MG63 (cell line): Measurements from ENCODE around the gene RNF214. TPM values are rescaled to one million over a fixed set of nuclear protein-coding genes. Genes with fewer than 3 reads are reported as not detected.
"Not testable (repeated sequence)": the region's sequence is repeated elsewhere in the genome, so short reads cannot be mapped to it uniquely, and the experiment has no call there.

Source experiments
- DNase-seq: peaks from one replicate; pipeline ENCODE4 v3.0.0-alpha.2; 2020
- H3K27me3 ChIP-seq: fragments of 250-450 bp; sonication (Bioruptor Pico); 2 replicates; pipeline ENCODE4 v1.5.1; 2020; ENCODE audit warnings: mild to moderate bottlenecking, moderate library complexity
- H3K36me3 ChIP-seq: fragments of 250-450 bp; sonication (Bioruptor Pico); 2 replicates; pipeline ENCODE4 v1.5.1; 2020; ENCODE audit warnings: mild to moderate bottlenecking, moderate library complexity
- H3K4me3 ChIP-seq: fragments of 250-450 bp; sonication (Bioruptor Pico); 2 replicates; pipeline ENCODE4 v1.5.1; 2020; ENCODE audit warnings: mild to moderate bottlenecking, moderate library complexity
- H3K9me3 ChIP-seq: fragments of 250-450 bp; sonication (Bioruptor Pico); 2 replicates; pipeline ENCODE4 v1.5.1; 2020; ENCODE audit warnings: mild to moderate bottlenecking, moderate library complexity
- total RNA-seq: library from RNA; depleted of rRNA; stranded (reverse); fragments of >200 nt; shearing (Covaris generic); gene quantifications from 2 replicates; pipeline ENCODE4 v1.2.3, GENCODE V29; 2014; ENCODE audit warnings: low replicate concordance

The RNF214 gene
- total RNA-seq, 1 experiment from 2014 or later = 2.4 TPM

GRCh38 chr11:117248341-117248740 is 15.9 kb downstream of the RNF214 start:
- Histone ChIP-seq H3K4me3 (no peak overlapping the region), H3K36me3 (peaks cover 46% of the 10 kb centered on the region), H3K27me3 (no peaks in the 10 kb centered on the region), H3K9me3 (no peaks in the 10 kb centered on the region)
- DNase-seq = no peak

- Histone ChIP-seq H3K27me3 (no peaks in the 10 kb centered on the region), H3K9me3 (no peaks in the 10 kb centered on the region), H3K4me3 (no peak overlapping the region), H3K36me3 (peaks cover 38% of the 10 kb centered on the region)
- DNase-seq = no peak
Measured at GRCh38 chr11:117249571-117249970, 17.1 kb downstream of the RNF214 start.

- no peak overlapping the region for H3K4me3 ChIP-seq
- no peaks in the 10 kb centered on the region for H3K27me3 ChIP-seq
- DNase-seq = no peak
- no peaks in the 10 kb centered on the region for H3K9me3 ChIP-seq
- peaks cover 31% of the 10 kb centered on the region for H3K36me3 ChIP-seq
Measured at GRCh38 chr11:117251506-117251905, 19.0 kb downstream of the RNF214 start.

- peaks cover 12% of the 10 kb centered on the region for H3K36me3 ChIP-seq
- H3K9me3 ChIP-seq = no peaks in the 10 kb centered on the region
- H3K27me3 ChIP-seq = no peaks in the 10 kb centered on the region
- DNase-seq = no peak
- H3K4me3 ChIP-seq = no peak overlapping the region
Measured at GRCh38 chr11:117255966-117256365, 23.5 kb downstream of the RNF214 start.

- no peak for DNase-seq
- Histone ChIP-seq H3K27me3 (no peaks in the 10 kb centered on the region), H3K36me3 (peaks cover 18% of the 10 kb centered on the region), H3K4me3 (no peak overlapping the region), H3K9me3 (no peaks in the 10 kb centered on the region)
Measured at GRCh38 chr11:117256573-117256972, 24.1 kb downstream of the RNF214 start.

GRCh38 chr11:117258576-117258975 is 26.1 kb downstream of the RNF214 start:
- peaks cover 25% of the 10 kb centered on the region for H3K36me3 ChIP-seq
- H3K9me3 ChIP-seq = no peaks in the 10 kb centered on the region
- no peak for DNase-seq
- no peaks in the 10 kb centered on the region for H3K27me3 ChIP-seq
- H3K4me3 ChIP-seq = no peak overlapping the region

GRCh38 chr11:117259417-117259816 is 26.9 kb downstream of the RNF214 start:
- no peak overlapping the region for H3K4me3 ChIP-seq
- no peak for DNase-seq

GRCh38 chr11:117264624-117265323 is 32.3 kb downstream of the RNF214 start:
- peaks cover 29% of the 10 kb centered on the region for H3K36me3 ChIP-seq
- H3K4me3 ChIP-seq, H3K9me3 ChIP-seq, H3K27me3 ChIP-seq, DNase-seq: not testable (repeated sequence)

More at GRCh38 chr11:117259417-117259816, 26.9 kb downstream of the RNF214 start:
- no peaks in the 10 kb centered on the region for H3K9me3 ChIP-seq
- no peaks in the 10 kb centered on the region for H3K27me3 ChIP-seq
- peaks cover 28% of the 10 kb centered on the region for H3K36me3 ChIP-seq

GRCh38 chr11:117265745-117266144 is 33.3 kb downstream of the RNF214 start:
- Histone ChIP-seq H3K36me3 (peaks cover 29% of the 10 kb centered on the region), H3K27me3 (no peaks in the 10 kb centered on the region), H3K4me3 (no peak overlapping the region), H3K9me3 (no peaks in the 10 kb centered on the region; the same call in 1 of the 2 replicates)
- DNase-seq = no peak

GRCh38 chr11:117269856-117270255 is 37.4 kb downstream of the RNF214 start:
- DNase-seq = no peak
- Histone ChIP-seq H3K9me3 (peaks cover 6% of the 10 kb centered on the region), H3K36me3 (peaks cover 17% of the 10 kb centered on the region), H3K27me3 (no peaks in the 10 kb centered on the region), H3K4me3 (no peak overlapping the region)

GRCh38 chr11:117271208-117271607 is 38.7 kb downstream of the RNF214 start:
- H3K9me3 ChIP-seq = peaks cover 6% of the 10 kb centered on the region
- DNase-seq = no peak
- no peaks in the 10 kb centered on the region for H3K27me3 ChIP-seq
- no peak overlapping the region for H3K4me3 ChIP-seq
- H3K36me3 ChIP-seq = peaks cover 15% of the 10 kb centered on the region

- H3K9me3 ChIP-seq, H3K27me3 ChIP-seq, DNase-seq, H3K4me3 ChIP-seq: not testable (repeated sequence)
- H3K36me3 ChIP-seq = peaks cover 15% of the 10 kb centered on the region
Measured at GRCh38 chr11:117272175-117272574, 39.7 kb downstream of the RNF214 start.

- Histone ChIP-seq H3K36me3 (peaks cover 15% of the 10 kb centered on the region), H3K9me3 (peaks cover 6% of the 10 kb centered on the region), H3K4me3 (no peak overlapping the region), H3K27me3 (no peaks in the 10 kb centered on the region)
- DNase-seq = no peak
Measured at GRCh38 chr11:117273550-117274289, 41.2 kb downstream of the RNF214 start.

GRCh38 chr11:117278347-117278746 is 45.9 kb downstream of the RNF214 start:
- no peak overlapping the region for H3K4me3 ChIP-seq

GRCh38 chr11:117279711-117280376 is 47.4 kb downstream of the RNF214 start:
- H3K36me3 ChIP-seq = peaks cover 30% of the 10 kb centered on the region
- no peak overlapping the region for H3K4me3 ChIP-seq
- DNase-seq = no peak
- H3K9me3 ChIP-seq = no peaks in the 10 kb centered on the region
- H3K27me3 ChIP-seq = no peaks in the 10 kb centered on the region

More at GRCh38 chr11:117278347-117278746, 45.9 kb downstream of the RNF214 start:
- Histone ChIP-seq H3K36me3 (peaks cover 33% of the 10 kb centered on the region), H3K9me3 (peaks cover 3% of the 10 kb centered on the region), H3K27me3 (no peaks in the 10 kb centered on the region)
- DNase-seq = no peak

- no peak overlapping the region for H3K4me3 ChIP-seq
Measured at GRCh38 chr11:117281159-117281558, 48.7 kb downstream of the RNF214 start.

GRCh38 chr11:117281869-117282268 is 49.4 kb downstream of the RNF214 start:
- Histone ChIP-seq H3K36me3 (peaks cover 36% of the 10 kb centered on the region), H3K4me3 (no peak overlapping the region), H3K9me3 (no peaks in the 10 kb centered on the region), H3K27me3 (no peaks in the 10 kb centered on the region)
- no peak for DNase-seq

More at GRCh38 chr11:117281159-117281558, 48.7 kb downstream of the RNF214 start:
- no peaks in the 10 kb centered on the region for H3K9me3 ChIP-seq
- H3K36me3 ChIP-seq = peaks cover 32% of the 10 kb centered on the region
- H3K27me3 ChIP-seq = no peaks in the 10 kb centered on the region
- DNase-seq = peak; percentile 75
